HepG2 (cell line): ENCODE measurements around the gene RPS25. TPM values are rescaled to one million over a fixed set of nuclear protein-coding genes. Genes with fewer than 3 reads are reported as not detected.
A peak's percentile ranks its signal among the peaks of the same experiment; 100 is the strongest.

ENCODE experiments used
- ATF7-NPFF ChIP-seq: sonication (generic); formaldehyde crosslinking; IDR thresholded peaks from 2 replicates; pipeline ENCODE4 v1.8.1; 2023; ENCODE audit warnings: mild to moderate bottlenecking, low read depth, missing genetic modification reagents, moderate library complexity
- CREB3 ChIP-seq: sonication (generic); formaldehyde crosslinking; IDR thresholded peaks from 2 replicates; pipeline ENCODE4 v1.5.0; 2020; ENCODE audit warnings: missing genetic modification reagents
- ELF3 ChIP-seq: IDR thresholded peaks from 2 replicates; pipeline ENCODE4 v1.6.1; 2016; ENCODE audit warnings: missing genetic modification reagents, missing compliant biosample characterization
- GATAD1 ChIP-seq: IDR thresholded peaks from 2 replicates; pipeline ENCODE4 v1.6.1; 2016; ENCODE audit warnings: missing genetic modification reagents, missing compliant biosample characterization
- HNRNPH1 ChIP-seq: fragments of 200-400 bp; formaldehyde crosslinking; optimal IDR thresholded peaks from 2 replicates; pipeline ENCODE3; 2017; ENCODE audit warnings: mild to moderate bottlenecking, low read depth, low read length
- HNRNPK ChIP-seq: fragments of 200-400 bp; formaldehyde crosslinking; IDR thresholded peaks from 2 replicates; pipeline ENCODE4 v1.6.1; 2018; ENCODE audit warnings: low read length, low read depth, moderate library complexity, mild to moderate bottlenecking; ENCODE audit not compliant: poor library complexity, severe bottlenecking
- IRF2 ChIP-seq: IDR thresholded peaks from 2 replicates; pipeline ENCODE4 v1.6.1; 2018; ENCODE audit warnings: missing genetic modification reagents, missing compliant biosample characterization
- KMT2B ChIP-seq: IDR thresholded peaks from 2 replicates; pipeline ENCODE4 v1.6.1; 2016; ENCODE audit warnings: missing genetic modification reagents, missing compliant biosample characterization
- MED1 ChIP-seq: sonication (generic); formaldehyde crosslinking; IDR thresholded peaks from 2 replicates; pipeline ENCODE4 v1.4.0; 2020; ENCODE audit warnings: missing genetic modification reagents
- MIXL1 ChIP-seq: IDR thresholded peaks from 2 replicates; pipeline ENCODE4 v1.6.1; 2016
- NFKBIZ ChIP-seq: IDR thresholded peaks from 2 replicates; pipeline ENCODE4 v1.6.1; 2018; ENCODE audit warnings: missing genetic modification reagents, missing compliant biosample characterization
- NR2F6 ChIP-seq, 2 experiments: IDR thresholded peaks; 2 replicates each; pipeline ENCODE4 v1.6.1; 2016; ENCODE audit warnings: antibody characterized with exemption in 1 of 2, mild to moderate bottlenecking in 1 of 2
- RBFOX2 ChIP-seq: fragments of 200-400 bp; formaldehyde crosslinking; IDR thresholded peaks from 2 replicates; pipeline ENCODE4 v1.6.1; 2017; ENCODE audit warnings: low read depth, mild to moderate bottlenecking, low read length
- RXRB ChIP-seq: IDR thresholded peaks from 2 replicates; pipeline ENCODE4 v1.6.1; 2016; ENCODE audit warnings: borderline replicate concordance, missing genetic modification reagents, missing compliant biosample characterization
- SKIL ChIP-seq: sonication (generic); formaldehyde crosslinking; IDR thresholded peaks from 2 replicates; pipeline ENCODE4 v1.8.0; 2022; ENCODE audit warnings: missing genetic modification reagents, mild to moderate bottlenecking, moderate library complexity, borderline replicate concordance
- SP4 ChIP-seq: sonication (generic); formaldehyde crosslinking; IDR thresholded peaks from 2 replicates; pipeline ENCODE4 v1.8.1; 2023; ENCODE audit warnings: mild to moderate bottlenecking, missing genetic modification reagents
- SRF ChIP-seq: IDR thresholded peaks from 2 replicates; pipeline ENCODE4 v1.6.1; 2011; ENCODE audit warnings: mild to moderate bottlenecking, low read depth, low read length, moderate library complexity
- TOPORS ChIP-seq: sonication (generic); formaldehyde crosslinking; IDR thresholded peaks from 2 replicates; pipeline ENCODE4 v1.8.0; 2023; ENCODE audit warnings: mild to moderate bottlenecking, missing genetic modification reagents
- TRIM22 ChIP-seq: fragments of 450-650 bp; IDR thresholded peaks from 2 replicates; pipeline ENCODE4 v1.6.1; 2017
- ZEB1 ChIP-seq: IDR thresholded peaks from 2 replicates; pipeline ENCODE4 v1.6.1; 2012; ENCODE audit warnings: mild to moderate bottlenecking, low read depth, inconsistent platforms; ENCODE audit not compliant: insufficient replicate concordance
- ZFP90 ChIP-seq: sonication (generic); formaldehyde crosslinking; IDR thresholded peaks from 2 replicates; pipeline ENCODE4 v1.8.0; 2022; ENCODE audit warnings: missing genetic modification reagents, mild to moderate bottlenecking, inconsistent platforms, borderline replicate concordance
- ZFP91 ChIP-seq: sonication (generic); formaldehyde crosslinking; IDR thresholded peaks from 2 replicates; pipeline ENCODE4 v1.9.0; 2022; ENCODE audit warnings: missing genetic modification reagents, mild to moderate bottlenecking, borderline replicate concordance
- ZNF317 ChIP-seq: sonication (generic); formaldehyde crosslinking; IDR thresholded peaks from 2 replicates; pipeline ENCODE4 v1.5.0; 2020; ENCODE audit warnings: mild to moderate bottlenecking, missing genetic modification reagents
- polyA plus RNA-seq, 8 experiments: library from polyadenylated mRNA; depleted of rRNA in 3 of 8; stranded (reverse) in 7 of 8; unstranded in 1 of 8; fragments of >200 nt; fragmentation: Illumina TruSeq in 4 of 8; extraction: Trizol in 4 of 8; gene quantifications; 2 replicates each; pipeline versions ENCODE4 v1.2.1 to v1.2.3, GENCODE V29; 2011 to 2016; ENCODE audit warnings: low read depth in 4 of 8, missing spikeins in 1 of 8, mixed read lengths in 1 of 8; ENCODE audit not compliant: insufficient read depth in 1 of 8
- total RNA-seq, 5 experiments: library from RNA; depleted of rRNA; stranded (reverse); fragments of >200 nt; fragmentation: Illumina TruSeq; extraction: Trizol; gene quantifications; 2 replicates each; pipeline ENCODE4 v1.2.3, GENCODE V29; 2016; ENCODE audit warnings: low read depth in 1 of 5

Gene RPS25
- total and polyA plus RNA-seq, 2 of the 13 experiments (the other 11 are each of a cell fraction or from before 2014, with no cell fraction given): 839 to 1,415 TPM

- TF ChIP-seq SP4 (CRISPR knock-in tag): peak; percentile 78
- peak; percentile 44; the same call in 1 of the 2 replicates for TF ChIP-seq RXRB (CRISPR knock-in tag)
- peak; percentile 60 for TF ChIP-seq MED1 (CRISPR knock-in tag)
- no peak for TF ChIP-seq CREB3 (CRISPR knock-in tag)
- no peak for TF ChIP-seq SRF
- peak; percentile 91 for TF ChIP-seq ZFP91 (CRISPR knock-in tag)
- peak; percentile 89 for TF ChIP-seq KMT2B
- TF ChIP-seq MIXL1 (CRISPR knock-in tag): no peak
- 0 out of 2 replicates have a peak, but pooled peaks have one; percentile 36 for TF ChIP-seq TOPORS
- TF ChIP-seq NFKBIZ (CRISPR knock-in tag): peak; percentile 44; the same call in 1 of the 2 replicates
- peak; percentile 83 for TF ChIP-seq IRF2 (CRISPR knock-in tag)
- TF ChIP-seq ELF3 (CRISPR knock-in tag): peak; percentile 83
- TF ChIP-seq GATAD1: peak; percentile 100
- no peak for TF ChIP-seq ZFP90
- peak; percentile 81 for TF ChIP-seq RBFOX2
- peak; percentile 42 for TF ChIP-seq ZEB1
- TF ChIP-seq HNRNPK: no peak
- no peak for TF ChIP-seq TRIM22
- no peak for TF ChIP-seq HNRNPH1
- no peak for TF ChIP-seq SKIL
- TF ChIP-seq NR2F6 (IDR thresholded peaks at IDR 0.05): 0 out of 2 replicates have a peak, but pooled peaks have one; percentile 11
- TF ChIP-seq NR2F6 (CRISPR knock-in tag; IDR thresholded peaks at IDR 0.05): no peak
- peak; percentile 24; the same call in 1 of the 2 replicates for TF ChIP-seq ZNF317
- TF ChIP-seq ATF7-NPFF (CRISPR knock-in tag): peak; percentile 63; the same call in 1 of the 2 replicates
Measured at GRCh38 chr11:119067371-119068222, 49.5 kb upstream of the RPS25 start, which contains the start of gene VPS11 (continued).
